Measurements from ENCODE around the gene DAPK2.
A peak's percentile ranks its signal among the peaks of the same experiment; 100 is the strongest.
"Not testable (repeated sequence)": the region's sequence is repeated elsewhere in the genome, so short reads cannot be mapped to it uniquely, and the experiment has no call there.

DAPK2 gene

DNA sequence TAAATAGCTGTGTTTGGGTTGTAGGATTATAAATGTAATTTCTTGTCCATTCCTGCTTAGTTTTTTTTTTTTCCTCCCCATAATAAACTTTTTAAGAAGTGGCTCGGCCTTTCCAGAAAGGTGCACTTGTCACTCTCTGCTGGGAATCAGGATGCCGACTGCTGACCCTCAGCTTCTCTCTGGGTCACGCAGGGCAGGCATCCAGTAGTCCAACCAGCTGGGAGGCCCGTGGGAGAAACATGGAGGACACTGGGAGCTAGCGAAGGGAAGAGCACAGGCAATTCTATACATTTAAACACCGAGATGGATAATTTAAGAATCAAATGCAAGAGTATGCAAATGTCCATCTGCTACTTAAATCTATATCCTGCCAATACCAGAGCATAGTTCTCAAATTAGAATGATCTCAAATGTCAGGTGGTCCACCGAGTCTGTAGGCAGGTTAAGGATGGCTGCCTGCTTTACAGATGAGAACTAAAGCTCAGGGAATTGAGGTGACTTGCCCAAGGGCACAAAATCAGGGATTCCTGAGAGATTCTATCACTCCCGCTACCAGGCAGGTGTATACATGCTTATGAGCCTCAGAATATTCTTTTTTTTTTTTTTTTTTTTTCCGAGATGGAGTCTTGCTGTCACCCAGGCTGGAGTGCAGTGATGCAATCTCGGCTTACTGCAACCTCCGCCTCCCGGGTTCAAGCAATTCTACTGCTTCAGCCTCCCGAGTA lies 64.5 kb downstream of the DAPK2 start:
- FAIRE-seq (no peak), DNase-seq (ENCODE audit: extremely low spot score, insufficient read length, low read depth) (no peak)

DNA sequence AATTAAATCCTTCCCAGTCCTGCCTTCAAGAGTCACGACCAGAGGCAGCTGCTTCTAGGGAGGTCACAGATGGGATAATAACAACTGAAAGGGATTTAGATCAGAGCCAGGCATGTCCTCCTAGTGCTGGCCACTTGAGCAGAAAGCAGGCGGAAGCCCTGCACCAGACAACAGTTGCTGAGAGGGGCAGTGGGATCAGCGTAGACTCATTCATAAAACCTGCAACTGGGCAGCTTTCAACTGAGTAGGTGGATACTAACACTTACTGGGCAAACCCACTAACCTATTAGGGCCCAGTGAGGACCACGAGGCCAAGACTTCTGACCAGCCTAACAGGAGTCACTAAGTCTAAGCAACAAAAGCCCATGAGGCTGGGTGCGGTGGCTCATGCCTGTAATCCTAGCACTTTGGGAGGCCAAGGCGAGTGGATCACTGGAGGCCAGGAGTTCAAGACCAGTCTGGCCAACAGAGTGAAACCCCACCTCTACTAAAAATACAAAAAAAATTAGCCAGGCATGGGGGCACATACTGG lies 67.0 kb downstream of the DAPK2 start:
- DNase-seq (ENCODE audit: extremely low spot score, insufficient read length, low read depth) (no peak), FAIRE-seq (no peak)

DNA sequence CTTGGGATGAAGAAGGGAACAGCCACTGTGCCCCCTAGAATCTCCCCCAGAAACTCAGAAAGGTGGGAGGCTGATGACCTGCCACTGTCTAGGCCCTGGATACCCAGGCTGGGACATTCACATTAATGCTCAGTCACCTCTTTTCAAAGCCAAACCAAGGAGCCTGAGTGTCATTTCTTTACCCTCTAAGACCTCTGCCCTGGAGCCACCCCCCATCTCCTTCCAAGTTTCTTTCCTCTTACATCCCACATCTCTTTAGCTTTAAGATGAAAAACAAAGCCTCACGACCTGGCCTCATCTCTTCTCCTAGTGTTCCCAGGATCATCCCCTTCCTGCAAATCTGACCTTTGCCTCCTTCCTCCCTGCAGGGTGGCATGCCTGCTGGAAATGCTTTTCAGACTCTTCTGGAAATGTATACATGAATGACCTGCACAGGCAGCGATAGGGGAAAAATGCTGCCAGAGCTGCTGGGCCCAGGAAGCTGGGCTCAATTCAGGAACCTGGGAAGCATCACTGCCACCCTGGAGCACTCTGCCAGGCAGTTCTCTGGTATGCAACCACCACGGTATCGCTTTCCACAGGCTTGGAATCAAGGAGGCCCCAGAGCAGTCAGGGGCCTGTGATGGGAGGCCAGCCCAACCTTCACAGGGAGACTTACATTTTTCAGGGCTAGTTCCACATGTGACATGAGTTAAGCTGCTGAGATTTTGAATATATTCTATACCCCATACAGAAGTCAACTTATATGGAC lies 67.6 kb downstream of the DAPK2 start:
- FAIRE-seq = no peak

DNA sequence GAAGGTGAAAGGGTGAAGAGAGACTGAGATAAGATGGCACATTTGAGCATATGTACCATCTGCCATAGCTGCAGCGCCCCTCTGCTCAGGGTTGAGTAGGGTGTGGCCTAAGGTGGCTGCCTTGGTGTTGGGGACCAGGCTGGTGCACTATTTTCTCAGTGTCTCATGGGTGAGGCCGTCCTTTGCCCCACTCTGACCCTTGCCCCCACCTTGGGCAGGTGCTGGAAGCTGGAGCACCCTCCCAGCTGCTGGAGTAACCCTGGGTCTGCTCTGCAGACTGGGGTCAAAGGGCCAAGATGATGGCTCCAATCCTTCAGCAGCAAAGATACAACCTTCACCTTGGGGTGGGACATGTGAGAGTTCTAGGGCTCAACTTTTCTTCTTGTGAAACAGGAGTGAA lies 69.2 kb downstream of the DAPK2 start:
- no peak for DNase-seq (ENCODE audit: extremely low spot score, insufficient read length, low read depth)
- no peak for FAIRE-seq

More for the DNA sequence above, 67.6 kb downstream of the DAPK2 start:
- DNase-seq (ENCODE audit: extremely low spot score, insufficient read length, low read depth) = no peak

DNA sequence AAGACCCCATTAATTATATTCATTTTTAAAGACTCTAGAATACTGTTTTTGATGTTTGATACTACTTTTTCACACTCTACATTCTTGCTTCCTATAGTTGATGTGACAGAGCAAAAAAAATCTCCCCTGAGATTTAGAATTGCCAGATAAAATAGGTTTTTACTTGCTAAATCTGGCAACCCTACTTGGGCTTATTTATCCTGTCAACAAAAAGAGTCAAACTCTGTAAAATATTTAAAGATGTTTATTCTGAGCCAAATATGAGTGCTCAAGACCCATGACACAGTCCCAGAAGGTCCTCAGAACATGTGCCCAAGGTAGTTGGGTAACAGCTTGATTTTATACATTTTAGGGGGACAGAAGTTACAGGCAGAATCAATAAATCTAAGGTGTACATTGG lies 72.3 kb downstream of the DAPK2 start:
- DNase-seq (ENCODE audit: extremely low spot score, insufficient read length, low read depth) (no peak), FAIRE-seq (no peak)

DNA sequence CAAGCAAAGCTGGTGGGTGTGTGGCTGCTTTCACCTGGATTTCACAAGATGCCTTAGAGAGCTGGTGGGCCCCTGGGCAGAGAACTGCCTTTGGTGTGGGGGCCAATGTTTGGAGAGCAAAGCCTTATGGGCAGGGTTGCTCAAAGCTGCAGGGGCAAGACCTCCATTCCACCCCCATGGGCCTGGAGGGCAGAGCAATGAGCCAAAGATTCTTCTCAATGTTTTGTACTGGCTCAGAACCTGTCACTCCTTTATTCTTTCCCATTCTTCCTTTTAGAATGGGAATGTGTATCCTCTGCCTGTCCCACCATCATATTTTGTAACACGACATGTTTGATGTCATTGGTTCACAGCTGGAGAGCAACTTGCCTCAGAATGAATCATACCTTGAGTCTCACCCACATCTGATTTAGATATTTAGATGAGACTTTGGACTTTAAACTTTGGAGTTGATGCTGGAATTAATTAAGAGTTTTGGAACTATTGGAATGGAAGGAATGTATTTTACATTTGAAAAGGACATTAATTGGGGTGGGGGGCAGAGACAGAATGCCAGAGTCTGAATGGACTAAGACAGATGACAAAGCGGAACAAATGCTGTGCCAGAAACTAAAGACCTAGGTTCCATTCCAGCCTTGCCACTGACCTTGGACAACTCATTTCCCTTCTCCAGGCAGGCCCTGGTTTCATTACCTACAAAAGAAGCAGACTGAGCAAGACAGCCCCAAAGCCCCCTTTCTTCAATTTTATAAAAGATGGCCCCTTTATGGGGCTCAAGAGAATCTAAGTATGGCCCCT lies 72.9 kb downstream of the DAPK2 start:
- no peak for FAIRE-seq
- no peak for DNase-seq (ENCODE audit: extremely low spot score, insufficient read length, low read depth)

DNA sequence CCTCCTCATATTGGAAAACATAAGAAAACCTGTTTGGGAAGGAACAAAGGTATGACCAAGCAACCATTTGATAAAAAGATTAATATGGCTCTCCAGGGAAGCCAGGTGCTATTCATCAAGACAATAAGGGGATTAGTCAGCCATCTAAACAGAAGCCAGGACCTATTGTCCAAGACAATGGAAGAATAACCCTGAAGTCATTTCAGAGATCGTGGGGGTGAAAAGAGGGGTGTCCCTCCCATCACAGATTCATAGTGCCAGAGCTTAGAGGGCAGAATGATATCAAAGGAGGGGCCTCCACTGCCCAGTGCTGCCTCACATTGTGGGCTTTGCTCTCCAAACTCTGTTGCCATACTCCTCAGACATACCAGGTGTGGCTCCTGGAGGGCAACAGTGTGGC lies 73.5 kb downstream of the DAPK2 start:
- DNase-seq (ENCODE audit: extremely low spot score, insufficient read length, low read depth) = no peak

DNA sequence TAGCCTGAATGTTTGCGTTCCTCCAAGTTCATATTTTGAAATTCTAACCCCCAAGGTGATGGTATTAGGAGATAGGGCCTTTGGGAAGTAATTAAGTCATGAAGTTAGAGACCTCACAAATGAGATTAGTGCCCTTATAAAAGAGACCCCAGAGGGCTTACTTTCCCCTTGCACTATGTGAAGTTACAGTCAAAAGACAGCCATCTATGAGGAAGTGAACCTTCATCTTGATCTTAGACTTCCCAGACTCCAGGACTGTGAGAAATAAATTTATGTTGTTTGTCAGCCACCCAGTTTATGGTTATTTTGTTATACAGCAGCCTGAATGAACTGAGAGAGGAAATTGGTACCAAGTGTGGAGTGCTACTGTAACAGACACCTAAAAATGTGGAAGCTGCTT lies 74.4 kb downstream of the DAPK2 start:
- FAIRE-seq = peak; percentile 21
- no peak for DNase-seq (ENCODE audit: extremely low spot score, insufficient read length, low read depth)

More for the DNA sequence above, 73.5 kb downstream of the DAPK2 start:
- no peak for FAIRE-seq

DNA sequence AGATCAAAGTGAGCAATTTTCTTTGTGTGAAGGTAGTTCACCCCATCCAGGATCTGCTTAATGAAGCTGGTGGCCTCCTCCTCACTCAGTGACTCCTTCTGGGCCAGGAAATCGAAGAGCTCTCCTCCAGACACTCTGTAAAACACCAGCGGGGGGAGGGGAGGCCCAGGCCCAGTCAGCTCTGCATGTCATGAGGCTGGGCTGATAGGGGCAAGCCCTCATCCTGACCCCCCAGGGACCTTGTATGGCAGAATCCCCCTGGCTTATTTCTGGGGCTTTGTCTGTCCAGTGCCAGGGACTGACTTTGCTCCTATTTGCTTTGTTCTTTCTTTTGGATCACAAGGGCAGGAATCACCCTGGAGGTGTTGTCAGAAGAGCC lies 74.9 kb downstream of the DAPK2 start:
- no peak for FAIRE-seq

DNA sequence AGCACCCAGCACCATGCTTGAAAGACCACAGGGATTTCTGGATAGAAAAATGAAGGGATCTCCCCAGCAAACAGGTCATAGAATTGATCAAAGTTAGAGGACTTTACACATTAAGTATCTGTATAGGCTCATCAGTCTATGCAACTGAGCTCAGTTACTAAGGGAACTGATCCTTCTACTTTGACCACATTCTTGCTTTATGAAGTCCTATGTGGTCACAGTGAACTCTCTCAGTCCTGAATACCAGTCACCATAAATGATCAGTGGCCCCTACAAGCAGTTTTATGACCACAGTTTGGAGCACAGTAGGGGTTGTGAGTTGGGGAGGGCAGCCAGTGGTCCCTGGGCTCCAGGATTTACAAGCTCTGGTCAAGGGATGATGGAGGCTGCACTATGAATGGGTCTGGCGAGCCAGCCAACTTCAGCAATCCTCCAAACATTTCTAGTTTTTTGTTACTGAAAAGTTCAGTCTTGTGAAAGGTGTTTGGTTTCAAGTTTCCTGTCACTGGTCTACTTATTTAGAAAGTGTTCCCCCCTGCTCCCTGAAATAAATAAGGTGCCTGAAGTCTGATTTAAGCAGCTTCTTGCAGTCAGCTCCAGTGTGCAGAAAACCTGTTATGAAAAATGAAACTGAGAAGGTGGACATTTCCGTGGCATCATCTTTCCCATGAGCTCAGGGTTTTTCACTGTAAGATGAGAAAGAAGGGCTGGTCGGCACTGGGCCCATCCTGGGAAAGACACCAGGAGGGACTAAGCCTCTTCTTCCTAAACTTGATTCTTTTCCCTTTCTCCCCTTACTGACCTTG lies 75.5 kb downstream of the DAPK2 start:
- FAIRE-seq (peak; percentile 91), DNase-seq (ENCODE audit: extremely low spot score, insufficient read length, low read depth) (peak; percentile 59)

More for the DNA sequence above, 74.9 kb downstream of the DAPK2 start:
- no peak for DNase-seq (ENCODE audit: extremely low spot score, insufficient read length, low read depth)

DNA sequence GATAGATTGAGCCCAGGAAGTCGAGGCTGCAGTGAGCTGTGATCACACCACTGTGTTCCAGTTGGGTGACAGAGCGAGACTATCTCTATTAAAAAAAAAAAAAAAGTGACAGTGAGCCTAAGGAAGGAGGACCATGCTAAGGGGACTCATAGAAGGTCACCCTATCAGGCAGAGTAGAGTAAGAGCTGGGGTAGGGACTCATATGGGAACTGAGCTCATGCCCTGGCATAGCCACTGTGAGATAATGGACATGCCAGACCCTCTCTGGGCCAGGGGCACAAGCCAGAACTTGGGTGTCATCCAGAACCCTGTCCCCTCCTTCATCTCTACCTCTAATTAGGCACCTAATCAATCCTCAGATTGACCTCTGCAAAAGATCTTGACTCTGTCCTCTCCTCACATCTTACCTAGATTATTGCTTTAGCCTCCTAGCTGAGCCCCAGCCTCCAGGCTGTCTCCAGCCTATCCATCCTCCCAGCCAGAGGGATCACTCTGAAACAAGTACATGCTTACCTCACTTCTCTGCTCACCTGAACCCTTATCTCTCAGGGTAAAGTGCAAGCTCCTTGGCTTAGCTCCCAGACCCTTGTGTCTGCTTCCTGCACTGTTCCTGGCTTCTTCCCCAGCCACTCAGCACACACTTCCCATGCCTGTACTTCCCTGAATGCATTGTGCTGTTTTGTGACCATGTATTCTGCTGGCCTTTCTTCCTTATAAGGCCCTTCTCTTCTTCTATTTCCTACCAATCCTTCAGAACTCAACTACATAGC lies 76.4 kb downstream of the DAPK2 start:
- no peak for FAIRE-seq
- no peak for DNase-seq (ENCODE audit: extremely low spot score, insufficient read length, low read depth)

DNA sequence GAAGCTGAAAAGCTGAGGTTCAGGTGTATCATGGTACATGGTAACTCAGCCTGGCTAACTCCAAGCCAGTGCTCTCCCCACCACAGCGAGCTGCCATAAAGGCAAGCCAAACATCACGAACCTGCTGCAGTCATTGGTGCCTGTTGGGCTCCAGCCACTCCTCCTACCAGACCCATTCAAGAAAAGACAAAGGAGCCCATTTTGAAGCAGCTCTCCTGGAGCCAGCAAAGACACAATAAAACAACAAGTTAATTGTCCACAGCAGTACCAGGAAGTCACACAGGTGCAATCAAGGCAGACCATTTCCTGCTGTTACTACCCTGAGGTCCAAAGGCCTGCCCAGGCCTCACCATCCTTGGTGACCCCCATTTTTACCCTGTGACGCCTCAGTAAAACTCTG lies 77.6 kb downstream of the DAPK2 start:
- FAIRE-seq (no peak), DNase-seq (ENCODE audit: extremely low spot score, insufficient read length, low read depth) (no peak)

DNA sequence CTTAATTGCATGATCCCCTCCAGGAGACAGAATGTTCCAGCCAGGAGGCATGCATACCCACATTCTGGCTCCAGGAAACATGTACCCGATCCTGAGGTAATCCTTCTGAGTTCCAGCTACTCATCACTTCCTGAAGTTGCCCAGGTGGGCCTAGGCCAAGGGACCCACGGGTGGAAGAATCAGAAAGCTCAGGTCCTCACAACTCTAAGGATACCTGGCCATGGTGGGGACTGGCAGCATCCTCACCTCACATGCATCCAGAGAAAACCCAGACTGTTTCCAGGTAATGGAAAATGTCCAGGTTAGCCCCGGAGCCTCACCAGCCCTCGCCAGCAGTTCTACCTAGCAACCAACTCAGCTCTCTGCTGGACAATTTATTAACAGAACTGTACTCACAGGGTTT lies 78.2 kb downstream of the DAPK2 start:
- DNase-seq (ENCODE audit: extremely low spot score, insufficient read length, low read depth) = no peak
- FAIRE-seq = no peak

DNA sequence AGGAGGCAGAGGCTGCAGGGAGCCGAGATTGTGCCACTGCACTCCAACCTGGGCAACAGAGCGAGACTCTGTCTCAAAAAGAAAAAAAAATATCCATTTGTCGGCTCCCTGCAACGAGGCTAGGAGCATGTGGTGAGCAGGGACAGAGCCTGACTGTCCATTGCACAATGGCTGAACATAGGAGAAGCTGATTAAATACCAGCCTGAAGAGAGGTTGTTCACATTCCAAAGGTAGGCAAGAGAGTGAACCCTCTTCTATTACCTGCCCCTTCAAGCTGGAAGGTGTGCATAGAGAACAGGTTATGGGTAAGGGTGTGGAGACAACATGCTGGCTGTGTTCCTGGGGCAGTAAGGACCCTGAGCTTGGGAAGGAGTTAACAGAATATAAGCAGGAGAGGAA lies 78.7 kb downstream of the DAPK2 start:
- DNase-seq (ENCODE audit: extremely low spot score, insufficient read length, low read depth) (no peak), FAIRE-seq (no peak)

DNA sequence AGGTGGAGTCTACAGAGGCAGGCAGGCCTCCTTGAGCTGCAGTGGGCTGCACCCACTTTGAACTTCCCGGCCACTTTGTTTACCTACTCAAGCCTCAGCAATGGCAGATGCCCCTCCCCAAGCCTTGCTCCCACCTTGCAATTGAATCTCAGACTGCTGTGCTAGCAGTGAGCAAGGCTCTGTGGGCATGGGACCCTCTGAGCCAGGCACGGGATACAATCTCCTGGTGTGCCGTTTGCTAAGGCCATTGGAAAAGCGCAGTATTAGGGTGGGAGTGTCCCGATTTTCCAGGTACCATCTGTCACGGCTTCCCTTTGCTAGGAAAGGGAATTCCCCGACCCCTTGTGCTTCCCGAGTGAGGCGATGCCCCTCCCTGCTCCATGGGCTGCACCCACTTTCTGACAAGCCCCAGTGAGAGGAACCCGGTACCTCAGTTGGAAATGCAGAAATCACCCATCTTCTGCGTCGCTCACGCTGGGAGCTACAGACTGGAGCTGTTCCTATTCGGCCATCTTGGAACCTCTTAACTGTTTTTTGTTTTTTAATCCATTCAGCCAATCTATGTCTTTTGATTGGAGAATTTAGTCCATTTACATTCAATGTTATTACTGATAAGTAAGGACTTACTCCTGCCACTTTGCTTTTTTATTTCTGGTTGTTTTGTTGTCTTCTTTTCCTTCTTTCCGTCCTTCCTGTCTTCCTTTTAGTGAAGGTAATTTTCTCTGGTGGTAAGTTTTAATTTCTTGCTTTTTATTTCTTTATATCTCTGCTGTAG lies 83.2 kb downstream of the DAPK2 start:
- FAIRE-seq; DNase-seq (ENCODE audit: extremely low spot score, insufficient read length, low read depth): not testable (repeated sequence)

DNA sequence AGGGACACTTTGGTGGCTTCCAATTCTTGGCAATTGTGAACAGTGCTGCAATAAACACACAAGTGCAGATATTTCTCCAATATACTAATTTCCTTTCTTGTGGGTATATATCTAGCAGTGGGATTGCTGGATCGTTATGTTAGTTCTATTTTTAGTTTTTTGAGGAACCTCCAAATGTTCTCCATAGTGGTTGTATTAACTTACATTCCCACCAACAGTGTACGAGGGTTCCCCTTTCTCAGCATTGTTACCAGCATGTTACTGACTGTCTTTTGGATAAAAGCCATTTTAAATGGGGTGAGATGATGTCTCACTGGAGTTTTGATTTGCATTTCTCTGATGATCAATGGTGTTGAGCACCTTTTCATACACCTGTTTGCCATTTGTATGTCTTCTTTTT lies 92.8 kb downstream of the DAPK2 start:
- DNase-seq (ENCODE audit: extremely low spot score, insufficient read length, low read depth) (no peak), FAIRE-seq (no peak)

DNA sequence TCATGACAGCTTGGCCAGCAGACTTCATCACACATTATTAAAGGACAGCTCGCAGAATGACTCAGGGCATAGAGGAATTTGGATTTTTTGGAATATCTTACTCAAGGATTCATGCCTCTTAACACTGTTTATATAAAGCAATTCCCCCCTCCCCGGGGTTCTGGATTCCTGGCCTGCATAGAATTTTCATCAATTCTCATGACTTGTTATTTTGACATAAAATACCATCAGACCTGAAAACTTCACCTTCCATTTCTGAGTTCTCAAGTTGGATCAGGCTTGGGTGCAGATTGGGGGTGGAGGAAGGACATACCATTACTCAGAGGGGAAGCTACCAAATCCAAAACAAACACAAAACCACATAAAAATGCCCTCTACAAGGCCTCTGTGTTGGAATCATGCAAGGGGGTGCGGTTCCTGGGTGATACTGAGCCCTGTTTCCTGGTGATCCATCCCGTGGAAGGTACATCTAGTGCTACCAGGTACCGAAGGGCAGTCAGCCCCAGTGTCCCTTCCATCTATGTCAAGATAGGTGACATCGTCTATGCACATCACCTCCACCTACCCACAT lies 95.3 kb downstream of the DAPK2 start:
- FAIRE-seq (no peak), DNase-seq (ENCODE audit: extremely low spot score, insufficient read length, low read depth) (no peak)

DNA sequence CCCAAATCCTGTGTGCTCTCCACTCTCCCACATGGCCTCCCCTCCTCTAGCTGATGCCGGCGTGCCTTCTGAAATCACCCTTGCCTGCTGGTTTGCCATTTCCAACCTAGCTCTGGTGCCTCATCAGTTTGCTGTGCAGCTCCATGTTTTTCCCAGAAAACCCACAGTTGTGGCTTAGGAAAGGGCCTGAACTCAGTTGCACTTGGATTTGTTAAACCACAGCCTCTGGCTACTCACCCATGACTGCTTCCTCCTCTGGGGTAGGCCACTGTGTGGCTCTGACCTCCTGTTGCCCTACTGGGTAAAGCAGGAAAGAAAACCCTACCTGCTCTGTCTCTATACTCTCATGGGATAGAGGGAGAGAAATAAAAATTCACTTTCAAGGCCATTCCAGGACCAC lies 97.3 kb downstream of the DAPK2 start:
- no peak for DNase-seq (ENCODE audit: extremely low spot score, insufficient read length, low read depth)
- no peak for FAIRE-seq

All from GM18507 (cell line).